Measurements from ENCODE around the gene TTYH1.

The TTYH1 gene

GRCh38 chr19:54393381-54393780 lies 21.9 kb upstream of the TTYH1 start:
- no peak for DNase-seq

- no peak for DNase-seq
These were observed 19.6 kb upstream of the TTYH1 start for GRCh38 chr19:54395685-54396084.

GRCh38 chr19:54399189-54399588 lies 16.1 kb upstream of the TTYH1 start:
- no peak for DNase-seq

- no peak for DNase-seq
These were observed 14.4 kb upstream of the TTYH1 start for GRCh38 chr19:54400913-54401312.

- DNase-seq = no peak
These were observed 12.2 kb upstream of the TTYH1 start for GRCh38 chr19:54403054-54403453.

- no peak for DNase-seq
These were observed 9.6 kb upstream of the TTYH1 start for GRCh38 chr19:54405628-54406027.

GRCh38 chr19:54407780-54408179 lies 7.5 kb upstream of the TTYH1 start:
- DNase-seq = no peak

- no peak for DNase-seq
These were observed 6.7 kb upstream of the TTYH1 start for GRCh38 chr19:54408456-54409026.

- DNase-seq = no peak
These were observed 4.2 kb upstream of the TTYH1 start for GRCh38 chr19:54411033-54411432.

GRCh38 chr19:54412877-54413276 lies 2.4 kb upstream of the TTYH1 start:
- DNase-seq = no peak

GRCh38 chr19:54414156-54414555 lies 1.1 kb upstream of the TTYH1 start:
- no peak for DNase-seq

- no peak for DNase-seq
These were observed 823 bp downstream of the TTYH1 start for GRCh38 chr19:54415901-54416673.

GRCh38 chr19:54416695-54417491 lies 1.6 kb downstream of the TTYH1 start:
- no peak for DNase-seq

- no peak for DNase-seq
These were observed 3.0 kb downstream of the TTYH1 start for GRCh38 chr19:54418030-54418929.

GRCh38 chr19:54418930-54419800 lies 3.9 kb downstream of the TTYH1 start:
- no peak for DNase-seq

GRCh38 chr19:54420068-54420382 lies 4.8 kb downstream of the TTYH1 start:
- no peak for DNase-seq

GRCh38 chr19:54420383-54421168 lies 5.3 kb downstream of the TTYH1 start:
- DNase-seq = no peak

- no peak for DNase-seq
These were observed 5.9 kb downstream of the TTYH1 start for GRCh38 chr19:54421169-54421516.

GRCh38 chr19:54421521-54421920 lies 6.3 kb downstream of the TTYH1 start:
- DNase-seq = no peak

GRCh38 chr19:54422136-54422535 lies 6.9 kb downstream of the TTYH1 start:
- no peak for DNase-seq

- DNase-seq = no peak
These were observed 8.9 kb downstream of the TTYH1 start for GRCh38 chr19:54424201-54424600.
